ENCODE results near the gene ZNF337.
"Not testable (repeated sequence)": the region's sequence is repeated elsewhere in the genome, so short reads cannot be mapped to it uniquely, and the experiment has no call there.

Gene ZNF337

DNA sequence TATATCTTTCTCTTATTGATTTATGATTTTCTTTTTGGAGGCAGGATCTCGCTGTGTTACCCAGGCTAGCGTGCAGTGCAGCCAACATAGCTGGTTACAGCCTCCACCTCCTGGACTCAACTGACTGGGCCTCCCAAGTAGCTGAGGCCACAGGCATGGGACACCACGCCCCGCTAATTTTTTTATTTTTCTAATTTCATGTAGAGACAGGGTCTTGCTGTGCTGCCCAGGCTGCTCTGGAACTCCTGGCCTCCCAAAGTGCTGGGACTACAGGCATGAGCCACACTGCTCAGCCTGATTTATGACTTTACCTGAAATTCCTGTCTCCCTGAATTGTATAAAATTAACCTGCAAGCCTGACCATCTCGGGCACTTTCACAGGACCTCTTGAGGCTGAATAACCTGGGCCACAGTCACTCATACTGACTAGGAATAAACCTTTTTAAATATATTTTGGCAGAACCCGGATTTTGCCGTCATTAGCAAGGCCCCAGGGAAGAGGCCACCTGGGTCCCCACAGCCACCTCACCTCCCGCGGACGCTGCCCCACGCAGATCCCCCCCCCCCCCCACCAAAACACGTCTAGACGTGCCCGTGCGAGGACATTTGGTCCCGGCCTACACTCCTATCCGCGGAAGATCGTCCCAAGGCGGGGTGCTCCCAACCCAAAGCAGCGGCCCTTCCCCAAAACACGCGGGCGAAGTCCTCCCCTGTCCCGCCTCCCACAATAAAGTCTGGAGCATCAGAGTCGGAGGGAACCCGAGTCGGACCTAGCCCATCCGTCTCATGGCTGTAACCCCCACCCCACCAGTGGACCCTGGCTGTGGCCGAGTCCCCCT lies 902 bp downstream of the ZNF337 start:
- no peak for DNase-seq (ENCODE audit: low read depth, low spot score)

DNA sequence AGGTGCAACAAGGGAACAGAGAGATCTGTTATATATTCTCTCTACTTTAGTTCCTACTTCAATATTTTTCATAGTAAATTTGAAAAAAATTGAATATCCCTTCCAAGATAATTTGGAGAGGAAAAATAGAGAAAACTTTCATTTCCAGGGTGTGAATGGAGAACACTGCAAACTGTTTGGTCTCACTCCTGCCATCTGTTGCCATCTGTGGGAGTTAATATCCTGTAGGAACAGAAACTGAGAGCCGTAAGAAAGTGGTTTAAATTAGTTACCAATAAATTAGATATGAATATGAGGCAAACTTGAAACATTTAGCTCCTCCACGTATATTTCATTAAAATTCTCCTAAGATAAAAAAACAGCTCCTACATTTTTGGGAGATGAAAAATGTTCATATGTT lies 4.2 kb downstream of the ZNF337 start:
- no peak for DNase-seq (ENCODE audit: low read depth, low spot score)

DNA sequence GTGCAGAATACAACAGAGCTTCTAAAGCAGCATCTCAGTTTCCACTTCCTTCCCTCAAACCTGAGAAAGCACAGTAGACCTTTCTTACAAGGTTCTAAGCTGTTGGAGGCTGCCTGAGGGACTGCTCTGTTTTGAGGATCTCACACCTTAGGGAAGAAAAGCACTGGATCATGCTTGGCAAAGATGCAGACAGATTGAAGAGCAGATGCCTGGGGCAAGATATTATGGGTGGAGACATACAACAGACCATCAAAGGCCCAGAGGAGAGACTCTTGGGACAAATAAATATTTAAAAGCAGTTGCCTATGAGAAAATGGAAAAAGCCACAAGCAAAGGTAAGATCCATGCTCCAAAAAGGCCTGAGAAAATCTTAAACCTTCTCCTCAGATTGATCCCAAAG lies 6.2 kb downstream of the ZNF337 start:
- DNase-seq (ENCODE audit: low read depth, low spot score), result no peak

DNA sequence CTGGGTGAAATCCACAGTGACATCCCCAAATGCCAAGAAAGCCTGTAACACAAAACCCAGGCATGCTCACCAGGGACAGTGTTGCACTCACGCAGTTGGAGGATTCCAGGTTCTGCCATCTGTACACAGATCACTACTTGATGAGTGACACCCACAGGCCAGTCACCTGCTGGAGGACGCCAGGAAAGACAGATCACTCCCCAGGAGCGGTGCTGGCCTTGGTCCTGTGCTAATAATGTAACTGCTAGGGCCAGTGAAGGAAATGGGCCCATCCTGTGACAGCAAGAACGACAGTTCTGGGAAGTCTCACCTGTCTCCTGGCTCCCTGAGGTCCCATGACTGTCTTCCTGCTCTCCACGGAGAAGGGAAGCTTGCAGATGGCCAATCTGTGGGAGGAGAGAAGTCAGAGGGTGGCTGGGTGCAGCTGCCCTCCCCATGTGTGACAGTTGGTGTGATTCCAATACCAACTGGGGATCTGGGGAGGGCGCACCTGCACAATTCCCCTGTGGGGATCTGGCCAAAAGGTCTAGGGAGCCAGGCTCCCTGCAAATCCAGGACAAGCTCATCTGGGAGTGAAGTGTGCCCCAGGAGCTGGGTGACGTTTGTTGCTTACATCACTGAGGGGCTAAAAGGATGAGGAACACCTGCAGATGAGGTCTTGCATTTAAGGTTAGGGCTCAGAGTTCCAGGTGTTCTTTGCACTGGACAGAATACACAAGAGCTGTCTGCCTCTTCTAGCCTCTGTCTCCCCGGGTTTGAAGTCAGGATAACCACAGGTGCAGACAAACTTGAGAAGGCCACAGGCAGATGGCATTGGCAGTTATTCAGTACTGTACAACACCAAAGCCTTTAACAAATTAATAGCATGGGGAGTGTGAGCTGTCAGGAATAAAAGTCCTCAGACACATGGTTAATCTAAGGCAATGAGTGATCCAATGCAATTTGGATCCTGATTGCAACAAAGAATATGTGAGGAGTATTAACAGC lies 10.3 kb downstream of the ZNF337 start:
- DNase-seq (ENCODE audit: low read depth, low spot score), result no peak

DNA sequence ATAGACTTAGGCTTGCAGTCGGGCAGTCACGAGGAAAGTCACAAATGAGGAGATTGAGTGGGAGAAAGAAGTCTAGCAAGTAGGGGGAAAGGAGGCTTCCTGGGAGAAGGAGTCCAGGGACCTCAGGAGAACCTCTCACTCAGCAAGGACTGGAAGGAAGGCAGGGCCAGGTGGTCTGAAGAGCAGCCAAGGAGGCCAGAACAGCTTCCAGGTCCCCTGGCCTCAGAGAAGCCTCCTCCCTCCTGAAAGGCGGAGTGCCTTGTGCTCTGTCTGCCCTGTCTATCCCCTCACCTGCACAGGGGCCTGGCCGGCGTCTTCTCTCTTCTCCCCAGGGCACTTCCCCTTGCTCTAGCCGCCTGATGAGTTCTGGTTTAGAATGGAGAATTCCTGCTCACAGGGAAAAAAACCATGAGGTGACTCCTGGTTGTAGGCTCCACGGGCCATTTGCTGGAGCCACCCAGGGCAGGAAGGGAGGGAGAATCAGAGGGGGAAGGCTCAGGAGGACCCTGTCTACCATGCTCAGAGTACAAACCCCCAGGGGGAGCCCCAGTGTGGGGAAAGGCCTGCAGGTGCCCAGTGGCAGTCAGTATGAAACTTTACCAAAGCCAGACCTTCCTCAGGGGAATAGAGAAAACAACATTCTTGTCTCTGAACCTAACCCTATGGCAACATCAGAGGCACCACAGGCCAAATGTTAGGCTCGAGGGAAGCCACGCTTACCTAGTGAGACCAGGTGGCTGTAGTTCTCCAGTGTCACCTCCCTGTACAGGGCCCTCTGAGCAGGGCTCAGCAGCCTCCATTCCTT lies 11.2 kb downstream of the ZNF337 start:
- no peak for DNase-seq (ENCODE audit: low read depth, low spot score)

DNA sequence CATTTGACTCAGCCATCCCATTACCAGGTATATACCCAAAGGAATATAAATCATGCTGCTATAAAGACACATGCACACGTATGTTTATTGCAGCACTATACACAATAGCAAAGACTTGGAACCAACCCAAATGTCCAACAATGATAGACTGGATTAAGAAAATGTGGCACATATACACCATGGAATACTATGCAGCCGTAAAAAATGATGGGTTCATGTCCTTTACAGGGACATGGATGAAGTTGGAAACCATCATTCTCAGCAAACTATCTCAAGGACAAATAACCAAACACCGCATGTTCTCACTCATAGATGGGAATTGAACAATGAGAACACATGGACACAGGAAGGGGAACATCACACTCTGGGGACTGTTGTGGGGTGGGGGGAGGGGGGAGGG lies 12.8 kb downstream of the ZNF337 start:
- DNase-seq (ENCODE audit: low read depth, low spot score), result not testable (repeated sequence)

DNA sequence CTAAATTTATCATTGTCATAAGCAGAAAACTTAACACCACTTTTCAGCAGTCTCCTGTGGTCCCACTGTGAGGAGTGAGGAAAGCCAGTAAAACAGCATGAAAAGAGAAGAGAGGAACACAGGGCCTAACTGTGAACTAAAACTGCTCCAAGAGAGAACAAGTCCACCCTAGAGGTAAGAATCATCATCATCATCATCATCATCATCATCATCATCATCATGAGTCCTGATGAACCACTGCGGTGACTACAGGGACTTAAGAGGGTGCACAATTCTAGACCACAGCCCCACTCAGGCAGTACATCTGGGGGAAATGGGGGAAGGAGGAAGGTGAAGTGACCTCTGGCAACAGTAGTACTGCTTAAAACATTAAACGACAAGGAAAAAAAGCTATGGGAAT lies 13.6 kb downstream of the ZNF337 start:
- DNase-seq (ENCODE audit: low read depth, low spot score), result no peak

DNA sequence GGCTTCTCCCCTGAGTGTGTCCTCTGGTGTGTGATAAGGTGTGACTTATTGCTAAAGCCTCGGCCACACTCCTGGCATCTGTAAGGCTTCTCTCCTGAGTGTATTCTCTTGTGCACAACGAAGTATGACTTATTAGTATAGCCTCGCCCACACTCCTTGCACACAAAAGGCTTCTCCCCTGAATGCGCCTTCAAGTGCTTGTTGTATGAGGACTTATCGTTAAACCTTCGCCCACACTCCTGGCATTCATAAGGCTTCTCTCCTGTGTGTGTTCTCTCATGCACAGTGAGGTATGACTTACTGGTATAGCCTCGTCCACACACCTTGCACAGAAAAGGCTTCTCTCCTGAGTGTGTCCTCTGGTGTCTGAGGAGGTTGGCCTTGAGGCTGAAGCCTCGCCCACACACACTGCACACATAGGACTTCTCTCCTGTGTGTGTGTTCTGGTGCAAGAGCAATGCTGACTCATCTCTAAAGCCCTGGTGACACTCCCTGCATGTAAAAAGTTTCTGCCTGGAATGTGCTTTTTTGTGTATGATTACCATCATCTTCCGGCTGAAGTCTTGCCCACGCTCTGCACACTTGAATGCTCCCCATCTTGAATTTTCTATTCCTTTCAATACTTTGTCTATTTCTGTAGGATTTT lies 20.4 kb downstream of the ZNF337 start:
- DNase-seq (ENCODE audit: low read depth, low spot score), result no peak

DNA sequence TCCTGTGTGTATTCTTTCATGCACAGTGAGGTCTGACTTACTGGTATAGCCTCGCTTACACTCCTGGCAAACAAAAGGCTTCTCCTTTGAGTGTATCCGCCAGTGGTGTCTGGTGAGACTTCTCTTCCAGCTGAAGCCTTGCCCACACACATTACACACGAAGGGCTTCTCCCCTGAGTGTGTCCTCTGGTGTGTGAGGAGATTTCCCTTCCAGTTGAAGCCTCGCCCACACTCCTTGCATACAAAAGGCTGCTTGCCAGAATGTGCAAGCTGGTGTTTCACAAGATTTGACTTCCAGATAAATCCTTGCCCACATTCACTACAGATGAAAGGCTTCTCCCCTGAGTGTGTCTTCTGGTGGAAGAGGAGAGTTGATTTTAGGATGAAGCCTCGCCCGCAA lies 21.5 kb downstream of the ZNF337 start:
- DNase-seq (ENCODE audit: low read depth, low spot score), result no peak

DNA sequence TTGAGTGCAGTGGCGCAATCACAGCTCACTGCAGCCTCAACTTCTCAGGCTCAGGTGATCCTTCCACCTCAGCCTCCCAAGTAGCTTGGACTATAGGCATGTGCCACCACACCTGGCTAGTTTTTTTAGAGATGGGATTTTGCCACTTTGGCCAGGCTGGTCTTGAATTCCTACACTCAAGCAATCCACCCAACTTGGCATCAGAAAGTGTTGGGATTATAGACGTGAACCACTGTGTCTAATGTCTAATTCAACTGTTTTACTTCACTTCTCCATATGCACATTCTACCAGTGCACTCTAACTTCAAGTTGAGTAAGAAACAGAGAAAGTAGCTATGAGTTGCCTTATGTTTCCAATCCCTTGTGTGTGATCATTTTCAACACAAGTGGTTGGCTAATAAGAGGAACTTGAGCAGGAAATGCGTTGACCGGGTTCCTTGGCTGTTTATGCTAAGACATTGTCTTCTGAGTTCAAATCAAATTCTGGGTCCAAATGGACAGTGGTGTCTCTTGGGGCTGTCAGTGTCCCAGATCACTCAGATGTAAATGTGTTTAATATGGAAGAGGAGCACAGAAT lies 23.9 kb downstream of the ZNF337 start:
- DNase-seq (ENCODE audit: low read depth, low spot score), result no peak

DNA sequence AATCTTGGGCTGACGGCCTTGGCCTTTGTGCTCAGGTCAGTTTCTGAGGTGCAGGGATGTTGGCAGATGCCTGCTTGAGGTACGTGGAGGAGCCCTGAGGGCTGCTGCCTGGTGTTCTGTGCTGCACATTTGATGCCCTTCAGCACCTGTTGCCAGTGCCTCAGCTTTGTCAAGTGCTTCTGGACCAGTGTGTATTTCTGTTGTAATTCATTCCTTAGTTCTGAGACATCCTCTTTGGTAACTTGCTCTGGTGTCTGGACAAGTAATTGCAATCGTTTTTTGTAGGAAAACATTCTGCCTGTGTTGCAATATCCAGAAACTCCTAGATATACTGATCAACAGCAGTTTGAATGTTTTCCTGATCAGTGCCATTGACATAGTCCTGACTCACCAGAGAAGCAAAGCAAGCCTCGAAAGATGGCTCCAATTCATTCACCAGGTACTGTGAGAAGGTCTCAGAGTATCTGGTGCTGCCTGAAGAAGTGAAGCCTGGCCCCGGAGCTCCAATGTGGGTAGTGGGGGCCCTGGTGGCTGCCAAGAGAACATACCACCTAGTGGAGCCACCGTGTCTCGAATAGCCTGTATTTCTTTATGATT lies 26.7 kb downstream of the ZNF337 start:
- DNase-seq (ENCODE audit: low read depth, low spot score), result no peak

DNA sequence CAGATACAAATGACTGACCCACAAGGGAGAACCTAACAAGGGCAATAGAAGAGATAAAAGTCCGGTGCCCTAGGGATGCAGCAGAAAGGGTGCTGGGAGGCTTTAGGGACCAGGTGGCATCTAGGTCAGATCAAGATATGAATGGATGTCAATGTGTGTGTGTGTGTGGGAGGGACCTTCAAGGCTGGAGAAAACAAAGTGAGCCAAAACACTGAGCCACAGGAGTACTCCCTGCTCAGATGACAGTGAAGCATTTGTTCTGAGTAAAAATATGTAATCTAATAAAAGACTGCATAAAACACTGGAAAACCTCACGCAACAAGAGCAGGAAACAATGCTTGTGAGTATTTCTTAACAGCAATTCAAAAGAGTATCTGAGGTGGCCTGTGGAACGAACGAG lies 28.2 kb downstream of the ZNF337 start:
- no peak for DNase-seq (ENCODE audit: low read depth, low spot score)

DNA sequence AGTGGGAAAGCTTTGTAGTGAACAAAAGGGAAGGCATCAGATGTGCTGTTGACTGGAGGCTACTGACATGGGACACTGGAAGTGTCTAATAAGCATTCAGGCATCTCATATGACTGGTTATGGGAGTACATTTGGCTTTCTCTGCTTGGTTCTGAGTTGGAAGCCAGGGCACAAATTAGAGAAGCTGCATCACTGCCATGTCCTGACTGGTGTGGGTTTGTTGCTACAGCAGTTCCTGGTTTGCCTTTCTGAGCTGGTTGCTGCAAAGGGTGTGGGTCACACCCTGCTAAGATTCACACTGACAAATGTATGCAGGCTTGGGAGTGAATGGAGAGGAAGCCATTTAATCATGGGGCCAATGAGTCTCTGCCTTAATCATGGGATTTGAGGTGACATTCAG lies 36.7 kb downstream of the ZNF337 start:
- no peak for DNase-seq (ENCODE audit: low read depth, low spot score)

DNA sequence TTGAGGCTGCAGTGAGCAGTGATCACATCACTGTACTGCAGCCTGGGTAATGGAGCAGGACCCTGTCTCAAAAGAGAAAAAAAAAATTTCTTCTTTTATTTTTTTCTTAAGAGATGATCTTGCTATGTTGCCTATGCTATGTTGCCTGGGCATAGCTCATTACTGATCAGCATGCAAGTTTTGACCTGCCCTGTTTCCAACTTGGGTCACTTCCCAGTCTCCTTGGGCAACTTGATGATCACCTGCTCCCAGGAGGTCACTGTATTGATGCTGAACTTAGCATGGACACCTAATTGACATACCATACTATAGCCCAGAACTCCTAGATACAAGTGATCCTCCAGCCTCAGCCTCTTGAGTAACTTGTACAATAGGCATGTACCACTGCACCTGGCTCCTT lies 42.2 kb downstream of the ZNF337 start:
- no peak for DNase-seq (ENCODE audit: low read depth, low spot score)

DNA sequence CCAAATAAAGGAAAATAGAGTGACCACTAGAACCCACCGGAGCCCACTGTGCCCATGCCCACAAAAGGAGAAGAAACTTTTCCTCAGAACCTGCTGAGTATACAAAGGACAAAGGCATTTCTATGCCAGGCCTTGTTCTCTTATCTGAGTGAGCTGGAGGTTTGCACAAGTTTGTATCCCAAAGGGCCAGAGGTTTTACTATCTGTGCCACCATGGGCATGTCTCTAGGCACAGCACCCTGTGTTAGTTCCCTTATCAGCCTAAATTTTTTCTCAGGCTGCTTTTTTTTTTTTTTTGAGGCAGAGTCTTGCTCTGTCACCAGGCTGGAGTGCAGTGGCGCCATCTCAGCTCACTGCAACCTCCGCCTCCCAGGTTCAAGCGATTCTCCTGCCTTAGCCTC lies 43.8 kb downstream of the ZNF337 start:
- DNase-seq (ENCODE audit: low read depth, low spot score), result not testable (repeated sequence)

DNA sequence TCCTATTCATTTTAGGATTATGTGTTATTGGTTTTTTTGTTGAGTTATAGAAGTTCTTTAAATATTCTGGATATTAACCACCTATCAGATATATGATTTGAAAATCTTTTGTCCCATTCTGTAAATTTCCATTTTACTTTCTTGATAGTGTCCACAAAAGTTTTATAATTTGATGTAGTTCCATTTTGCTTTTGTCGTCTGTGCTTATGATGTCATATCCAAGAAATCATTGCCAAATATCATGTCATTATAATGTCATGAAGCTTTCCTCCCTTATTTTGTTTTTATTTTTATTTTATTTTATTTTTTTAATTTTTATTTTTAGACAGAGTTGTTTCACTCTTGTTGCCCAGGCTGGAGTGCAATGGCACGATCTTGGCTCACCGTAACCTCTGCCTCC lies 51.8 kb downstream of the ZNF337 start:
- DNase-seq (ENCODE audit: low read depth, low spot score), result no peak

DNA sequence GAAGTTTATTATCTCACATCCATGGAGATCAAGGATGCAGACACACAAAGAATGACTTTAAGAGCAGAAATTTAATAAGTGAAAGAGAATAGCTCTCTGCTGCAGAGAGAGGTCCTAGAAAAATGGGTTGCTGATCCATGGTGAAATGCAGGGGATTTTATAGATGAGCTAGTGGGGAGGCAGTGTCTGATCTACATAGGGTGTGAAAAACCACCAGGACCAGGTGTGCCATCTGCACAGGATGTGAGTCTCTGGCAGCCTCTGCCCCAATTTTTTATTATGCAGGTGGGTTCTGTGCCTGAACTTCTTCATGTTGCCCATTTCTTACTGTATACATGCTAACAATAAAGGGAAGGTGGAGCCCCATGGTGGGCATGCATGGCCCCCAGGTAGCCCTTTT lies 52.9 kb downstream of the ZNF337 start:
- no peak for DNase-seq (ENCODE audit: low read depth, low spot score)

DNA sequence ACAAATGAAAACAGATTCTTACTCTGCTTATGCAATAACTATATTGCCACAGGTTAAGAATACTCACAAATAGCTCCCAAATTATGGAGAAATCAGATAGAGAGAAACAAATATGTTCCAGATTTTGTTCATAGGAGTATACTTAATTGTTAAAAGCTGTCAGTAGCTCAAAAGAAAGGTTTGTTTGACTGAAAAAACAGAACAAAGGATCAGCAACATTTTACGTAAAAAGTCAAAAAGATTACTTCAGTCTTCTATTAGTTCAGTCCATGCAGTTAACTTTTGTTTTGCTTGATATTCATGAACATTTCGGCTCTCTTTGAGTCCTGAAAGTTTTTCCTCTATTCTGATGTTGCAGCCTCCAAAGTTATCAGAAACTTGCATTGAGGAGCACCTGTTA lies 59.4 kb downstream of the ZNF337 start:
- no peak for DNase-seq (ENCODE audit: low read depth, low spot score)

DNA sequence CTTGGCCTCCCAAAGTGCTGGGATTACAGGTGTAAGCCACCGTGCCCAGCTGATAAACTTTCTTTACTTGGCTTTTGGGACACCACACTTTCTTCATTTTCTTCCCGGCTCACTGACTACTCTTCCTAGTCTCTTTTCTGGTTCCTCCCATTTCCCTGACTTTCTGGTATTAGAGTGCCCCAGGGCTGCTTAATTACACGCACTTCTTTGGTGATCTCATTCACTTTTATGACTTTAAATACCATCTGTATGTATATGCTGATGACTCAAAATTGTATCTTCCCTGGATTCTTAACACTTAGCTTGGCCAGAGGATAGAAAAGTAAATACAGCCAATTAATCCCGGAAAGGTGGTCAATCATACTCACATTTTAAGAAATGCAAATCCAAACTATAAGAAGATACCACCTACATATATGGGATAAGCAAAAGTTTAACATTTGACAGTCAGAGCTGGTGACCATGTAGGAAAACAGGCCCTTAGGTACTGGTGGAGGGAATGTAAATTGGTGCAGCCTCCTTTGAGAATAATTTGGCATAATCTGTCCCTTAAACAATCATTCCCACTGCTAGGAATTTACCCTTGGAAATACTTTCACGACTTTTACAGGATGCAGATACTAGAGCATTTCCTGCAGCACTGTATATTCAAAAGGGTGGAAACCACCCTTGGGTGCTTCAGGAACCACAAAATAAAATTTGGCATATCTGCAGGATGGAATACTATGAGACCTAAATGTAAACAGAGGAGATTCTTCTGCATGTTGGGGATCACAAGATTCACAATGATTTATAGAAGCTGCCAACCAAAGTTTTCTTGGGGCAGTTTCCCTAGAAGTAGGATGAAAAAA lies 63.5 kb downstream of the ZNF337 start:
- no peak for DNase-seq (ENCODE audit: low read depth, low spot score)

DNA sequence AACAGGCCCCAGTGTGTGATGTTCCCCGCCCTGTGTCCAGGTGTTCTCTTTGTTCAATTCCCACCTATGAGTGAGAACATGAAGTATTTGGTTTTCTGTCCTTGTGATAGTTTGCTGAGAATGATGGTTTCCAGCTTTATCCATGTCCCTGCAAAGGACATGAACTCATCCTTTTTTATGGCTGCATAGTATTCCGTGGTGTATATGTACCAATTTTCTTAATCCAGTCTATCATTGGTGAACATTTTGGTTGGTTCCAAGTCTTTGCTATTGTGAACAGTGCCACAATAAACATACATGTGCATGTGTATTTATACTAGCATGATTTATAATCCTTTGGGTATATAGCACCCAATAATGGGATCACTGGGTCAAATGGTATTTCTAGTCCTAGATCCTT lies 66.0 kb downstream of the ZNF337 start:
- not testable (repeated sequence) for DNase-seq (ENCODE audit: low read depth, low spot score)
